A549 (cell line): ENCODE data around the gene FSD2. TPM values are rescaled to one million over a fixed set of nuclear protein-coding genes. Genes with fewer than 3 reads are reported as not detected.
A peak's percentile ranks its signal among the peaks of the same experiment; 100 is the strongest.

Experiments used
- ATAC-seq, 2 experiments: fragments of 200-7000 bp in 1 of 2; fragments of >200 bp in 1 of 2; cut with Nextera tagmentation in 1 of 2; cut with Tn5 transposase in 1 of 2; 3 replicates each; pipeline versions ENCODE4 v1.8.0 to v1.9.1; 2018 to 2020; ENCODE audit warnings: mild to moderate bottlenecking in 1 of 2, moderate library complexity in 1 of 2
- CTCF ChIA-PET: fragments of 300-600 bp; sonication (Branson Sonifier 250); formaldehyde crosslinking; extraction: SDS; loops from one replicate; lab custom pipeline; 2021; ENCODE audit warnings: antibody characterized with exemption, inconsistent platforms; lab: Yijun Ruan, JAX
- POLR2A ChIA-PET: fragments of 350-600 bp; formaldehyde crosslinking; extraction: SDS; loops from one replicate; lab custom pipeline; 2021; ENCODE audit warnings: antibody characterized with exemption, inconsistent platforms; lab: Yijun Ruan, JAX
- DNase-seq, 2 experiments: peaks; one replicate each; pipeline versions ENCODE4 v3.0.0 to v3.0.0-alpha.2; 2011 to 2016; ENCODE audit warnings: low read depth in 1 of 2, low spot score in 1 of 2
- FAIRE-seq: peaks from 2 replicates; lab custom pipeline; 2011; peaks lifted over from hg19 to GRCh38; lab: Jason Lieb, UNC
- H3K27ac ChIP-seq, 2 experiments: fragments of >200 bp; sonication (Bioruptor Twin); formaldehyde crosslinking; 3 replicates each; pipeline ENCODE4 v1.5.1; 2016 to 2017
- H3K4me1 ChIP-seq: fragments of >200 bp; sonication (Bioruptor Twin); formaldehyde crosslinking; 3 replicates; pipeline ENCODE4 v1.6.1; 2016
- H3K4me2 ChIP-seq: fragments of >200 bp; sonication (Bioruptor Twin); formaldehyde crosslinking; 3 replicates; pipeline ENCODE4 v1.6.1; 2016
- H3K4me3 ChIP-seq: fragments of >200 bp; sonication (Bioruptor Twin); formaldehyde crosslinking; 3 replicates; pipeline ENCODE4 v1.5.1; 2016
- H3K9me3 ChIP-seq: fragments of >200 bp; sonication (Bioruptor Twin); formaldehyde crosslinking; 3 replicates; pipeline ENCODE4 v1.6.1; 2016
- CBX2 ChIP-seq: fragments of 200-600 bp; sonication (generic); IDR thresholded peaks from 2 replicates; pipeline ENCODE4 v1.6.1; 2016; ENCODE audit warnings: low read depth, mild to moderate bottlenecking, borderline replicate concordance
- CHD4 ChIP-seq: fragments of 200-600 bp; sonication (generic); IDR thresholded peaks from 2 replicates; pipeline ENCODE4 v1.6.1; 2016; ENCODE audit warnings: antibody characterized with exemption, mild to moderate bottlenecking, borderline replicate concordance
- EP300 ChIP-seq, 2 experiments: fragments of >200 bp; sonication (Bioruptor Twin); formaldehyde crosslinking; IDR thresholded peaks; 2 replicates in 1 of 2; 3 replicates in 1 of 2; pipeline ENCODE4 v1.6.1; 2016 to 2017
- GATA3 ChIP-seq: IDR thresholded peaks from 2 replicates; pipeline ENCODE4 v1.6.1; 2012; ENCODE audit warnings: borderline replicate concordance
- HDAC2 ChIP-seq: fragments of 200-600 bp; sonication (generic); IDR thresholded peaks from 2 replicates; pipeline ENCODE4 v1.6.1; 2016
- HOXB13 ChIP-seq: fragments of 250-450 bp; sonication (Bioruptor Pico); IDR thresholded peaks from 2 replicates; pipeline ENCODE4 v1.5.0; 2020; ENCODE audit warnings: low read depth, mild to moderate bottlenecking, moderate library complexity
- HOXB5 ChIP-seq: fragments of 250-450 bp; sonication (Bioruptor Pico); IDR thresholded peaks from 2 replicates; pipeline ENCODE4 v1.5.0; 2020; ENCODE audit warnings: mild to moderate bottlenecking, moderate library complexity
- KDM5A ChIP-seq: fragments of 200-600 bp; sonication (generic); IDR thresholded peaks from 2 replicates; pipeline ENCODE4 v1.6.1; 2016; ENCODE audit warnings: antibody characterized with exemption, mild to moderate bottlenecking
- MAFK ChIP-seq: fragments of 450-650 bp; IDR thresholded peaks from 2 replicates; pipeline ENCODE4 v1.6.1; 2014; ENCODE audit not compliant: partially characterized antibody
- MAZ ChIP-seq: fragments of 150-350 bp; IDR thresholded peaks from 2 replicates; pipeline ENCODE4 v1.6.1; 2014; ENCODE audit warnings: antibody characterized with exemption, low read depth, low read length, borderline replicate concordance
- MYC ChIP-seq: IDR thresholded peaks from 2 replicates; pipeline ENCODE4 v1.6.1; 2012; ENCODE audit warnings: mild to moderate bottlenecking, inconsistent platforms, low read length, improper control_type of control experiment, borderline replicate concordance
- POLR2A ChIP-seq: IDR thresholded peaks from 2 replicates; pipeline ENCODE4 v1.6.1; 2012; ENCODE audit warnings: mild to moderate bottlenecking, low read length
- POLR2AphosphoS2 ChIP-seq: conservative IDR thresholded peaks from 2 replicates; pipeline ENCODE4 v1.6.1; 2012; ENCODE audit warnings: low read length, improper control_type of control experiment, inconsistent platforms
- RAD21 ChIP-seq, 2 experiments: fragments of >200 bp in 1 of 2; sonication (Bioruptor Twin) in 1 of 2; formaldehyde crosslinking in 1 of 2; IDR thresholded peaks in 1 of 2; conservative IDR thresholded peaks in 1 of 2; 2 replicates in 1 of 2; 3 replicates in 1 of 2; pipeline ENCODE4 v1.6.1; 2012 to 2018; ENCODE audit warnings: inconsistent platforms in 1 of 2
- SMC3 ChIP-seq: fragments of >200 bp; sonication (Bioruptor Twin); formaldehyde crosslinking; IDR thresholded peaks from 3 replicates; pipeline ENCODE4 v1.6.1; 2018; ENCODE audit warnings: inconsistent platforms
- ZSCAN20 ChIP-seq: fragments of 250-450 bp; sonication (Bioruptor Pico); IDR thresholded peaks from 2 replicates; pipeline ENCODE4 v1.8.0; 2022; ENCODE audit warnings: mild to moderate bottlenecking, moderate library complexity
- WGBS: methylation state at CpG from one replicate; pipeline ENCODE4 v1.1.6; 2017; ENCODE audit errors: missing lambda C conversion rate; 5-methylcytosine and 5-hydroxymethylcytosine counted together
- polyA plus RNA-seq, 4 experiments: library from polyadenylated mRNA; depleted of rRNA in 3 of 4; stranded (reverse); fragments of >200 nt; fragmentation: RNase III in 1 of 4; extraction: RNeasy Plus Mini Kit Qiagen cat#74134 plus additional on column Dnase treatment in 1 of 4; gene quantifications; 2 replicates in 3 of 4; 3 replicates in 1 of 4; pipeline ENCODE4 v1.2.3, GENCODE V29; 2011 to 2017
- TF ChIP-seq, protein P1 (sequence below): fragments of >200 bp; sonication (Bioruptor Twin); formaldehyde crosslinking; IDR thresholded peaks from 3 replicates; pipeline ENCODE4 v1.5.1; 2016
- TF ChIP-seq, protein P2 (sequence below): fragments of 250-450 bp; sonication (Bioruptor Pico); IDR thresholded peaks from 2 replicates; pipeline ENCODE4 v1.5.0; 2021; ENCODE audit warnings: mild to moderate bottlenecking, moderate library complexity, borderline replicate concordance
- TF ChIP-seq, protein P3 (sequence below): IDR thresholded peaks from 2 replicates; pipeline ENCODE4 v1.6.1; 2012; ENCODE audit warnings: low read depth, borderline replicate concordance
- TF ChIP-seq, protein P4 (sequence below): fragments of 450-650 bp; IDR thresholded peaks from 2 replicates; pipeline ENCODE4 v1.6.1; 2014; ENCODE audit warnings: antibody characterized with exemption
- TF ChIP-seq, protein P5 (sequence below): fragments of 200-600 bp; sonication (generic); IDR thresholded peaks from 2 replicates; pipeline ENCODE4 v1.6.1; 2016; ENCODE audit warnings: antibody characterized with exemption, mild to moderate bottlenecking, moderate library complexity

The FSD2 gene
- polyA plus RNA-seq, 2 of the 4 experiments (the other 2 are of a cell fraction): not detected

DNA sequence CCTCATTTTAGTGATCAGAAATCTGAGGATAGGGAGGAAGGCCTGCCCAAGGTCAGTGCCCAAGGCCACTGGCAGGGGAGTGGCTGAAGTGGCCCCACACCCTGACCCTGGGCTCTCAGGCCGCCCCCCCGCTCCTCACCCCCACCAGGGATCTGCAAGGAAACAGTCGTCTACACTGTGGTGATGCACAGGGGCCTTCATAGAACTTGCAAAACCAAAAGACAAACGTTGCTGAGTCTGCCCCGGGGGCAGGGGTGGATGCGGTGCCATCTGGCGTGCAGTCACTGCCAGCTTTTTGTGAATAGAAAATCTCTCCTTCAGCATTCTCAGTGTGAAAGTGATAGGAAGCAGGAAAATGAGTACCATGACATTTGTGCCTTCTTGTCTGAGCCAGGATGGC is 44.9 kb upstream of the FSD2 start:
- FAIRE-seq (no peak), DNase-seq (no peak), ATAC-seq (no peak)
- no peak overlapping the region for H3K4me2 ChIP-seq
- ChIA-PET CTCF (interaction anchor here (0.6 to 4.8 kb wide), 14 partner anchors 10 to 816 kb away, joined by 3 to 47 read pairs (median 8); partner anchors contain the start of gene C15orf40), POLR2A (no interaction called here)
- no peak overlapping the region for H3K4me3 ChIP-seq
- no peaks in the 10 kb centered on the region for H3K9me3 ChIP-seq
- no peak overlapping the region for H3K27ac ChIP-seq
- H3K4me1 ChIP-seq: no peaks in the 10 kb centered on the region
- 73% methylated on average over 7 of the region's 7 CpGs for WGBS
- TF ChIP-seq CHD4: no peak

DNA sequence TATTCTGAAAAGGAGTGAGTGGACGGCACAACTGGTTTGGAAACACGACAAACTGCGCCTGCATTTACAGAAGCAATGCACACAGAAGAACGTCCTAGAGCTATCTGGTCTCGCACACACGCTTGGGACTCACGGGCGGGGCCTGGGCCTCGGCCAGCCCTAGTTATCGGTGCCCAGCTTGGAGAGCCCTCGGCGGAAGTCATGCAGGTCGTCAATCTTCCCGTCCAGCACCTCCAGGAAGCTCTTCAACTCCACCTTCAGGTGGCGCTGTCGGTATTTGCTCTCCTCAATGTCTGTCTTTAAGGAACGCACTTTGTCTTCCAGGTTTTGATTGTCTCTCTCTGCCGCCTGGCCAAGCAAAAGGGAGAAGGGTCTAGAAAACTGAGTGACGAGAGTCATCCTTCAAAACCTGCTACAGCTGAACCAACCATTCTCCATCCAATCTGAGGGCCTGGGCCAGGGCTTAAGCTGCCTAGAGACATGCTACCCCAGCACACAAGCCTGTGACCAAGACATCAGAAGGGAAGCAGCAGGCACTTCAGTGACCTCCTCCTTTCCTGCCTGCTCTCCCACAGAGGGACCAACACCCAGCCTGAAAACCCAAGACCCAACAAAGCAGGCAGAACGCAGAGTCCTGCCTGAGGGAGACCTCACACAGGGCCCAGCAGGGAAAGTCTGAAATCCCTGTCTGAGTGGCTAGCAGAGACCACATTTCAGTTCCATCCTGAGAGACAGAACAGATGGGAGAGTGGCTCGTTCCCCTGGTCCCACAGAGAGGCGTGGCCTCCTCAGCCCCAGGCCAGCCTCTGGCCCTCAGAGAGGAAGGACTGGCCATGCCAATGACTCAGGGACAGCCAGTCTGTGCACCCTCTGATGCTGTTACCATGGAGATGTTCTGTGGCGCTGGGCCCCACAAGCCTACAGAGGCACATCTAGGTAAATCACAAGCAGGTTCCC is 44.0 kb upstream of the FSD2 start:
- H3K4me2 ChIP-seq: no peak overlapping the region
- DNase-seq (peak; percentile 57 to 87), ATAC-seq (peak; percentile 67 to 93), FAIRE-seq (no peak)
- CTCF ChIA-PET: interaction anchor here (0.6 to 4.8 kb wide), 41 partner anchors 8 to 817 kb away, joined by 3 to 47 read pairs (median 4); partner anchors contain the start of genes C15orf40, RAMAC and RPS17
- TF ChIP-seq, protein P1, sequence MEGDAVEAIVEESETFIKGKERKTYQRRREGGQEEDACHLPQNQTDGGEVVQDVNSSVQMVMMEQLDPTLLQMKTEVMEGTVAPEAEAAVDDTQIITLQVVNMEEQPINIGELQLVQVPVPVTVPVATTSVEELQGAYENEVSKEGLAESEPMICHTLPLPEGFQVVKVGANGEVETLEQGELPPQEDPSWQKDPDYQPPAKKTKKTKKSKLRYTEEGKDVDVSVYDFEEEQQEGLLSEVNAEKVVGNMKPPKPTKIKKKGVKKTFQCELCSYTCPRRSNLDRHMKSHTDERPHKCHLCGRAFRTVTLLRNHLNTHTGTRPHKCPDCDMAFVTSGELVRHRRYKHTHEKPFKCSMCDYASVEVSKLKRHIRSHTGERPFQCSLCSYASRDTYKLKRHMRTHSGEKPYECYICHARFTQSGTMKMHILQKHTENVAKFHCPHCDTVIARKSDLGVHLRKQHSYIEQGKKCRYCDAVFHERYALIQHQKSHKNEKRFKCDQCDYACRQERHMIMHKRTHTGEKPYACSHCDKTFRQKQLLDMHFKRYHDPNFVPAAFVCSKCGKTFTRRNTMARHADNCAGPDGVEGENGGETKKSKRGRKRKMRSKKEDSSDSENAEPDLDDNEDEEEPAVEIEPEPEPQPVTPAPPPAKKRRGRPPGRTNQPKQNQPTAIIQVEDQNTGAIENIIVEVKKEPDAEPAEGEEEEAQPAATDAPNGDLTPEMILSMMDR: peak; percentile 59
- TF ChIP-seq POLR2AphosphoS2 (no peak), RAD21 (conservative IDR thresholded peaks at IDR 0.05 in 1 of 2, IDR thresholded peaks at IDR 0.05 in 1 of 2) (peak; percentile 62 to 79), EP300 (IDR thresholded peaks at IDR 0.05) (no peak), HOXB5 (CRISPR knock-in tag) (0 out of 2 replicates have a peak, but pooled peaks have one; percentile 48), HOXB13 (CRISPR knock-in tag) (no peak), POLR2A (no peak), SMC3 (peak; percentile 59), ZSCAN20 (CRISPR knock-in tag) (no peak)
- no peaks in the 10 kb centered on the region for H3K4me1 ChIP-seq
- no peak overlapping the region for H3K4me3 ChIP-seq
- WGBS: 47% methylated on average over 23 of the region's 23 CpGs
- H3K9me3 ChIP-seq: no peaks in the 10 kb centered on the region
- no peak overlapping the region for H3K27ac ChIP-seq
- POLR2A ChIA-PET: interaction anchor here (0.7 to 1.3 kb wide), 2 partner anchors 136 to 143 kb away, joined by 3 to 4 read pairs; partner anchors contain the start of gene RAMAC

DNA sequence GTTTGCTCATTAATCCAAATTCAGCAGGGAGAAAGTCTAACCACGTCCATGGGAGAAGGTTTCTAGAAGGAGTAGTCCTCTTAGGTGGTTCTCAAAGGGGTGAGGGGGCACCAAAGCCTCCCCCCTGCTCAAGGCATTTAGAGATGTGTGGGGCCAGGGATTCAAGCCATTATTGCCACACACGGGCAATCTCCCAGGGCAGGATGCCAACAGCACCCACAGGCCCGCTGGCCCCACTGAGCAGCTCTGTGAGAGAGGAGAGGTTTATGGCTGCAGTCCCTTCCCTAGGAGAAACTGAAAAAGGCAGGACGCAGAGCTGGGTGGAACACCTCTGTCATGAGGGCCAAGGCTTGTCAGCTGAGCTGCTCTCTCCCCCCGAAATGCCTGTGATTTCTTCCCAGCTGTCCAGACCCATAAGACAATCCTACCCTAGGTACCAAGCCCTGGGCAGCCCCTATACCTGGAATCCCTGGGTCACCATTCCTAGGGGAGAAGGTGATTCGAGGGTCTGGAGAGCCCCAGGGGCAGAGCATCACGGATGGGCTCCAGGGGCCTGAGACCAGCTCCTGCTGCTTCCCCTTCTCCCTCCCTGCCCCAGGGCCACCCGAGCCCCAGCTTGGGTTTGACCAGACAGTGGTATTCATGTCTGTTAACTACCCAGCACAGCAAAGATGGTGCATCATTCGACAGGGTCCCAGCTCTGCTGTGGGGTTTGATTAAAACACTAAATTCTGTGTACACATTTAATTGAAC is 42.5 kb upstream of the FSD2 start:
- WGBS: 59% methylated on average over 9 of the region's 9 CpGs
- ChIA-PET CTCF (interaction anchor here (0.8 to 4.8 kb wide), 18 partner anchors 10 to 219 kb away, joined by 3 to 47 read pairs (median 6); partner anchors contain the start of gene C15orf40), POLR2A (no interaction called here)
- no peaks in the 10 kb centered on the region for H3K4me1 ChIP-seq
- no peak for FAIRE-seq
- H3K4me3 ChIP-seq: no peak overlapping the region
- DNase-seq: no peak
- ATAC-seq: no peak
- no peak overlapping the region for H3K27ac ChIP-seq
- TF ChIP-seq, protein P2, sequence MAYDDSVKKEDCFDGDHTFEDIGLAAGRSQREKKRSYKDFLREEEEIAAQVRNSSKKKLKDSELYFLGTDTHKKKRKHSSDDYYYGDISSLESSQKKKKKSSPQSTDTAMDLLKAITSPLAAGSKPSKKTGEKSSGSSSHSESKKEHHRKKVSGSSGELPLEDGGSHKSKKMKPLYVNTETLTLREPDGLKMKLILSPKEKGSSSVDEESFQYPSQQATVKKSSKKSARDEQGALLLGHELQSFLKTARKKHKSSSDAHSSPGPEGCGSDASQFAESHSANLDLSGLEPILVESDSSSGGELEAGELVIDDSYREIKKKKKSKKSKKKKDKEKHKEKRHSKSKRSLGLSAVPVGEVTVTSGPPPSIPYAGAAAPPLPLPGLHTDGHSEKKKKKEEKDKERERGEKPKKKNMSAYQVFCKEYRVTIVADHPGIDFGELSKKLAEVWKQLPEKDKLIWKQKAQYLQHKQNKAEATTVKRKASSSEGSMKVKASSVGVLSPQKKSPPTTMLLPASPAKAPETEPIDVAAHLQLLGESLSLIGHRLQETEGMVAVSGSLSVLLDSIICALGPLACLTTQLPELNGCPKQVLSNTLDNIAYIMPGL (CRISPR knock-in tag): no peak
- TF ChIP-seq CBX2 (no peak), MAFK (no peak), MAZ (no peak), KDM5A (no peak), HDAC2 (no peak), GATA3 (no peak), MYC (no peak)
- TF ChIP-seq, protein P3, sequence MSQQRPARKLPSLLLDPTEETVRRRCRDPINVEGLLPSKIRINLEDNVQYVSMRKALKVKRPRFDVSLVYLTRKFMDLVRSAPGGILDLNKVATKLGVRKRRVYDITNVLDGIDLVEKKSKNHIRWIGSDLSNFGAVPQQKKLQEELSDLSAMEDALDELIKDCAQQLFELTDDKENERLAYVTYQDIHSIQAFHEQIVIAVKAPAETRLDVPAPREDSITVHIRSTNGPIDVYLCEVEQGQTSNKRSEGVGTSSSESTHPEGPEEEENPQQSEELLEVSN: no peak
- TF ChIP-seq, protein P4, sequence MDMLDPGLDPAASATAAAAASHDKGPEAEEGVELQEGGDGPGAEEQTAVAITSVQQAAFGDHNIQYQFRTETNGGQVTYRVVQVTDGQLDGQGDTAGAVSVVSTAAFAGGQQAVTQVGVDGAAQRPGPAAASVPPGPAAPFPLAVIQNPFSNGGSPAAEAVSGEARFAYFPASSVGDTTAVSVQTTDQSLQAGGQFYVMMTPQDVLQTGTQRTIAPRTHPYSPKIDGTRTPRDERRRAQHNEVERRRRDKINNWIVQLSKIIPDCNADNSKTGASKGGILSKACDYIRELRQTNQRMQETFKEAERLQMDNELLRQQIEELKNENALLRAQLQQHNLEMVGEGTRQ: no peak
- TF ChIP-seq, protein P5, sequence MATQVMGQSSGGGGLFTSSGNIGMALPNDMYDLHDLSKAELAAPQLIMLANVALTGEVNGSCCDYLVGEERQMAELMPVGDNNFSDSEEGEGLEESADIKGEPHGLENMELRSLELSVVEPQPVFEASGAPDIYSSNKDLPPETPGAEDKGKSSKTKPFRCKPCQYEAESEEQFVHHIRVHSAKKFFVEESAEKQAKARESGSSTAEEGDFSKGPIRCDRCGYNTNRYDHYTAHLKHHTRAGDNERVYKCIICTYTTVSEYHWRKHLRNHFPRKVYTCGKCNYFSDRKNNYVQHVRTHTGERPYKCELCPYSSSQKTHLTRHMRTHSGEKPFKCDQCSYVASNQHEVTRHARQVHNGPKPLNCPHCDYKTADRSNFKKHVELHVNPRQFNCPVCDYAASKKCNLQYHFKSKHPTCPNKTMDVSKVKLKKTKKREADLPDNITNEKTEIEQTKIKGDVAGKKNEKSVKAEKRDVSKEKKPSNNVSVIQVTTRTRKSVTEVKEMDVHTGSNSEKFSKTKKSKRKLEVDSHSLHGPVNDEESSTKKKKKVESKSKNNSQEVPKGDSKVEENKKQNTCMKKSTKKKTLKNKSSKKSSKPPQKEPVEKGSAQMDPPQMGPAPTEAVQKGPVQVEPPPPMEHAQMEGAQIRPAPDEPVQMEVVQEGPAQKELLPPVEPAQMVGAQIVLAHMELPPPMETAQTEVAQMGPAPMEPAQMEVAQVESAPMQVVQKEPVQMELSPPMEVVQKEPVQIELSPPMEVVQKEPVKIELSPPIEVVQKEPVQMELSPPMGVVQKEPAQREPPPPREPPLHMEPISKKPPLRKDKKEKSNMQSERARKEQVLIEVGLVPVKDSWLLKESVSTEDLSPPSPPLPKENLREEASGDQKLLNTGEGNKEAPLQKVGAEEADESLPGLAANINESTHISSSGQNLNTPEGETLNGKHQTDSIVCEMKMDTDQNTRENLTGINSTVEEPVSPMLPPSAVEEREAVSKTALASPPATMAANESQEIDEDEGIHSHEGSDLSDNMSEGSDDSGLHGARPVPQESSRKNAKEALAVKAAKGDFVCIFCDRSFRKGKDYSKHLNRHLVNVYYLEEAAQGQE: no peak
- no peak overlapping the region for H3K4me2 ChIP-seq
- H3K9me3 ChIP-seq: no peaks in the 10 kb centered on the region
